OCI-LY1 (cell line): ENCODE measurements around the gene VPS41.

Experiments
- CTCF ChIP-seq: fragments of 200-600 bp; sonication (generic), shearing (Covaris generic); IDR thresholded peaks from 2 replicates; pipeline ENCODE4 v1.5.1; 2017; ENCODE audit warnings: mild to moderate bottlenecking, antibody characterized with exemption, low read length, moderate library complexity, mixed read lengths
- EZH2 ChIP-seq: fragments of 200-600 bp; sonication (generic), shearing (Covaris generic); IDR thresholded peaks from 2 replicates; pipeline ENCODE4 v1.8.0; 2017; ENCODE audit warnings: borderline replicate concordance, mixed run types, mild to moderate bottlenecking, antibody characterized with exemption, low read length, moderate library complexity, mixed read lengths

- TF ChIP-seq CTCF (no peak), EZH2 (no peak)
These were observed 227.1 kb downstream of the VPS41 start for GRCh38 chr7:38681882-38682281.
